GM19025 (cell line): ENCODE results near the gene TCF4.
A peak's percentile ranks its signal among the peaks of the same experiment; 100 is the strongest.

Experiments
- ATAC-seq: cut with Tn5 transposase; IDR thresholded peaks from one replicate; pipeline ENCODE4 v1.9.1; 2021; ENCODE audit warnings: mild to moderate bottlenecking, low read depth, moderate library complexity; ENCODE audit not compliant: unreplicated experiment

The TCF4 gene

GRCh38 chr18:55369346-55369745, 218.6 kb downstream of the TCF4 start:
- ATAC-seq, result no peak

- ATAC-seq, result no peak
Observed at GRCh38 chr18:55365342-55365741, 222.7 kb downstream of the TCF4 start.

GRCh38 chr18:55362303-55362702, 225.7 kb downstream of the TCF4 start:
- ATAC-seq, result no peak

- no peak for ATAC-seq
Observed at GRCh38 chr18:55361492-55362250, 226.3 kb downstream of the TCF4 start.

- no peak for ATAC-seq
Observed at GRCh38 chr18:55360061-55360460, 227.9 kb downstream of the TCF4 start.

- no peak for ATAC-seq
Observed at GRCh38 chr18:55356815-55357214, 231.2 kb downstream of the TCF4 start.

- no peak for ATAC-seq
Observed at GRCh38 chr18:55355223-55355622, 232.8 kb downstream of the TCF4 start.

- no peak for ATAC-seq
Observed at GRCh38 chr18:55354795-55355194, 233.2 kb downstream of the TCF4 start.

GRCh38 chr18:55353806-55354205, 234.2 kb downstream of the TCF4 start:
- no peak for ATAC-seq

- ATAC-seq, result no peak
Observed at GRCh38 chr18:55353391-55353790, 234.6 kb downstream of the TCF4 start.

- peak; percentile 48 for ATAC-seq
Observed at GRCh38 chr18:55351980-55352714, 235.8 kb downstream of the TCF4 start.

GRCh38 chr18:55351241-55351691, 236.7 kb downstream of the TCF4 start:
- ATAC-seq, result no peak

GRCh38 chr18:55349685-55350084, 238.3 kb downstream of the TCF4 start:
- no peak for ATAC-seq

GRCh38 chr18:55346961-55347740, 240.8 kb downstream of the TCF4 start:
- ATAC-seq, result no peak

- ATAC-seq, result no peak
Observed at GRCh38 chr18:55346387-55346786, 241.6 kb downstream of the TCF4 start.

GRCh38 chr18:55345103-55345950, 242.7 kb downstream of the TCF4 start:
- ATAC-seq, result no peak

GRCh38 chr18:55343396-55344073, 244.5 kb downstream of the TCF4 start:
- no peak for ATAC-seq

- no peak for ATAC-seq
Observed at GRCh38 chr18:55340998-55341397, 247.0 kb downstream of the TCF4 start.

GRCh38 chr18:55339990-55340389, 248.0 kb downstream of the TCF4 start:
- ATAC-seq, result no peak
